GM19240 (cell line): ENCODE data around the gene CNTROB.

Source experiments
- DNase-seq: peaks from one replicate; pipeline ENCODE4 v3.0.0; 2011; ENCODE audit warnings: low spot score; ENCODE audit not compliant: insufficient read length

The CNTROB gene

GRCh38 chr17:7931709-7932482 is at the start of gene CNTROB, which contains the start of gene TRAPPC1:
TSS of gene CNTROB (plus strand) at chr17:7932206. CDS start at chr17:7933080, 874 bp downstream.
TSS of gene TRAPPC1 (minus strand) at chr17:7931946. CDS start at chr17:7931829, 117 bp downstream.
- DNase-seq = peak; percentile 100

GRCh38 chr17:7882629-7883028 is 49.4 kb upstream of the CNTROB start:
- no peak for DNase-seq

- peak; percentile 26 for DNase-seq
Measured at GRCh38 chr17:7883781-7884386, 48.1 kb upstream of the CNTROB start.

GRCh38 chr17:7884581-7885366 is 47.2 kb upstream of the CNTROB start:
- DNase-seq = no peak

GRCh38 chr17:7885367-7886226 is 46.4 kb upstream of the CNTROB start:
- DNase-seq = peak; percentile 43

GRCh38 chr17:7886227-7887037 is 45.6 kb upstream of the CNTROB start:
- no peak for DNase-seq

- no peak for DNase-seq
Measured at GRCh38 chr17:7887038-7887481, 44.9 kb upstream of the CNTROB start.

GRCh38 chr17:7887482-7888183 is 44.4 kb upstream of the CNTROB start:
- DNase-seq = peak; percentile 72

- no peak for DNase-seq
Measured at GRCh38 chr17:7888184-7888920, 43.7 kb upstream of the CNTROB start, which contains the start of gene CHD3. TSS of gene CHD3 (plus strand) at chr17:7888789. CDS start at chr17:7889001, 212 bp downstream.

- DNase-seq = no peak
Measured at GRCh38 chr17:7889166-7889955, 42.6 kb upstream of the CNTROB start.

GRCh38 chr17:7893187-7893880 is 38.7 kb upstream of the CNTROB start:
- DNase-seq = no peak

- no peak for DNase-seq
Measured at GRCh38 chr17:7894226-7894625, 37.8 kb upstream of the CNTROB start.

GRCh38 chr17:7894866-7895265 is 37.1 kb upstream of the CNTROB start:
- DNase-seq = no peak

GRCh38 chr17:7897090-7897489 is 34.9 kb upstream of the CNTROB start:
- DNase-seq = no peak

- DNase-seq = no peak
Measured at GRCh38 chr17:7897773-7898172, 34.2 kb upstream of the CNTROB start.

GRCh38 chr17:7903154-7904103 is 28.6 kb upstream of the CNTROB start:
- DNase-seq = no peak
